Keratinocyte (primary cell): ENCODE data around the gene TACR1. TPM values are rescaled to one million over a fixed set of nuclear protein-coding genes. Genes with fewer than 3 reads are reported as not detected.

Experiments used
- DNase-seq: peaks from one replicate; pipeline ENCODE4 v3.0.0-alpha.2; 2011; ENCODE audit warnings: low read depth, missing footprints, low spot score
- FAIRE-seq: peaks from 2 replicates; lab custom pipeline; 2011; peaks lifted over from hg19 to GRCh38; lab: Jason Lieb, UNC
- H2AFZ ChIP-seq: 2 replicates; pipeline ENCODE4 v1.6.0; 2012; ENCODE audit warnings: low read length, control low read depth, inconsistent platforms; ENCODE audit not compliant: control insufficient read depth
- H3K27ac ChIP-seq: 2 replicates; pipeline ENCODE4 v1.5.1; 2011; ENCODE audit warnings: low read length; ENCODE audit not compliant: control insufficient read depth, insufficient read depth
- H3K27me3 ChIP-seq: 3 replicates; pipeline ENCODE4 v1.6.0; 2011; ENCODE audit warnings: low read length; ENCODE audit not compliant: control insufficient read depth, insufficient read depth; ENCODE audit errors: extremely low read depth
- H3K36me3 ChIP-seq, 2 experiments: 2 replicates in 1 of 2; 3 replicates in 1 of 2; pipeline ENCODE4 v1.5.1; 2011; ENCODE audit warnings: low read length in 2 of 2, mild to moderate bottlenecking in 1 of 2; ENCODE audit not compliant: control insufficient read depth in 2 of 2, insufficient read depth in 2 of 2; ENCODE audit errors: extremely low read depth in 1 of 2
- H3K4me1 ChIP-seq: 3 replicates; pipeline ENCODE4 v1.5.1; 2011; ENCODE audit warnings: low read length; ENCODE audit not compliant: control insufficient read depth, insufficient read depth; ENCODE audit errors: extremely low read depth
- H3K4me2 ChIP-seq: 3 replicates; pipeline ENCODE4 v1.6.0; 2011; ENCODE audit warnings: low read depth, low read length; ENCODE audit not compliant: control insufficient read depth, insufficient read depth; ENCODE audit errors: extremely low read depth
- H3K4me3 ChIP-seq, 3 experiments: fragments of 200-600 bp in 1 of 3; sonication (generic) in 1 of 3; 2 replicates in 2 of 3; 3 replicates in 1 of 3; pipeline ENCODE4 v1.5.1; 2011 to 2016; ENCODE audit warnings: low read length in 3 of 3, mild to moderate bottlenecking in 3 of 3, control low read depth in 2 of 3, inconsistent platforms in 1 of 3, low read depth in 1 of 3, mixed read lengths in 1 of 3, mixed run types in 1 of 3, moderate library complexity in 1 of 3; ENCODE audit not compliant: control insufficient read depth in 2 of 3, insufficient read depth in 2 of 3; ENCODE audit errors: extremely low read depth in 1 of 3
- H3K79me2 ChIP-seq: 2 replicates; pipeline ENCODE4 v1.6.0; 2012; ENCODE audit warnings: low read length; ENCODE audit not compliant: control insufficient read depth, insufficient read depth
- H3K9ac ChIP-seq: 3 replicates; pipeline ENCODE4 v1.6.0; 2011; ENCODE audit warnings: low read length; ENCODE audit not compliant: control insufficient read depth, insufficient read depth; ENCODE audit errors: extremely low read depth
- H3K9me1 ChIP-seq: 3 replicates; pipeline ENCODE4 v1.6.0; 2011; ENCODE audit warnings: low read length; ENCODE audit not compliant: control insufficient read depth, insufficient read depth; ENCODE audit errors: extremely low read depth
- H3K9me3 ChIP-seq: 2 replicates; pipeline ENCODE4 v1.5.1; 2012; ENCODE audit warnings: low read depth, low read length; ENCODE audit not compliant: control insufficient read depth
- H4K20me1 ChIP-seq: 3 replicates; pipeline ENCODE4 v1.6.0; 2011; ENCODE audit warnings: low read length; ENCODE audit not compliant: control insufficient read depth, insufficient read depth; ENCODE audit errors: extremely low read depth
- EZH2 ChIP-seq: IDR thresholded peaks from one replicate; pipeline ENCODE4 v1.6.1; 2012; ENCODE audit warnings: inconsistent platforms, mild to moderate bottlenecking, low read length, moderate library complexity
- dilution Hi-C: fragments of 300-500 bp; cut with MboI; formaldehyde crosslinking; loops from one replicate; pipeline ENCODE4 v1.7.0; 2020; ENCODE audit warnings: low sequenced_read_pairs; ENCODE audit not compliant: extremely low pct_ligation_motif_present
- polyA plus RNA-seq, 5 experiments: library from polyadenylated mRNA; depleted of rRNA in 3 of 5; stranded (reverse) in 3 of 5; stranded (forward) in 1 of 5; unstranded in 1 of 5; fragments of >200 nt; gene quantifications; 1 replicate in 1 of 5; 2 replicates in 3 of 5; 3 replicates in 1 of 5; pipeline versions ENCODE4 v1.2.1 to v1.2.3, GENCODE V29; 2011 to 2012; ENCODE audit warnings: missing spikeins in 2 of 5, low read depth in 1 of 5, low replicate concordance in 1 of 5
- TF ChIP-seq, protein P1 (sequence below), 3 experiments: IDR thresholded peaks in 1 of 3; conservative IDR thresholded peaks in 1 of 3; optimal IDR thresholded peaks in 1 of 3; 2 replicates in 2 of 3; 3 replicates in 1 of 3; pipeline versions ENCODE3 to v1.5.1; 2011; ENCODE audit warnings: low read length in 3 of 3, mild to moderate bottlenecking in 3 of 3, moderate library complexity in 2 of 3, control low read depth in 1 of 3, inconsistent platforms in 1 of 3; ENCODE audit not compliant: insufficient read depth in 2 of 3; ENCODE audit errors: extremely low read depth in 1 of 3

Gene TACR1
- polyA plus RNA-seq, 1 donor (not counting 4 experiments of a cell fraction or from before 2014, with no cell fraction given) = not detected

DNA sequence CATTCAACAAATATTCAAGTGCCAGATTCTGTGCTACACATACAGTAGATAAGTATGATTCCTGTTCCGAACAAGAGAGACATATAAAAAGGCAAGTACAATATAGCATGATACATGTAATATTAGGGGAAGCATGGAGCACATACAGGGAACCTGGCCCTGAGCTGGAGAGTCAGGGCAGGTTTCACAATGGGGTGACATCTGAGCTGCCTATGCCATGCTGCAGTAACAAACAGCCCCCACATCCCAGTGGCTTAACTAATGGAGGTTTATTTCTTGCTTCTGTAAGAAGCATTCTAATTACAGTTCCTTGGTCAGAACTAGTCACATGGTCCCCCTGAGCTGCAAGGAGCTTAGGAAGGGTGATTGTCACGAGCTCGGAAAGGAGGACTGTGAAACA, 27.3 kb upstream of the TACR1 start:
- no peaks in the 10 kb centered on the region for H3K27me3 ChIP-seq
- FAIRE-seq = no peak
- dilution Hi-C loops = loop anchor here (25.0 kb wide), 1 partner anchor 186 kb away; no protein-coding TSS in a partner anchor

DNA sequence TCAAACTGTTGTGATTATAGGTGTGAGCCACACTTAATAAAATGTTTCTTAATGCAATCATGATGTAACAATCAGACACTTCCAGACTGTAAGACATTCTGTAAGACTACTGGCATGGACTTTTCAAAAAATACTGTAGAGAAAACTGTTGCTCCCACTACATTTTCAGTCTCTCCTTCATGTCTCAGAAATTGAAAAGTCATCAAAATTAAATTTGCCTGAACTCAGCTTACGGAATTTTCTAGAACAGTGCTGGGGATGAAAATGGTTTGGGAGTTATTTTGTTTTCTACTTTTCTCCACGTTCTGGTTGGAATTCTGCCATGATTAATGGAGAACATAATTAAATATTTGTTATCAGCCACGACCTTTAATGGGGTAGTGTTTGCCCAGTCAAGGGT, 26.8 kb upstream of the TACR1 start:
- dilution Hi-C loops = loop anchor here (25.0 kb wide), 1 partner anchor 186 kb away; no protein-coding TSS in a partner anchor
- Histone ChIP-seq H3K79me2 (no peaks in the 10 kb centered on the region), H3K4me3 (no peak overlapping the region), H3K9me1 (no peaks in the 10 kb centered on the region), H3K36me3 (no peaks in the 10 kb centered on the region), H4K20me1 (no peaks in the 10 kb centered on the region), H3K9me3 (no peaks in the 10 kb centered on the region), H3K4me2 (no peak overlapping the region), H2AFZ (no peak overlapping the region), H3K4me1 (no peaks in the 10 kb centered on the region), H3K27me3 (no peaks in the 10 kb centered on the region), H3K27ac (no peak overlapping the region), H3K9ac (no peak overlapping the region)
- FAIRE-seq = no peak
- DNase-seq = no peak
- TF ChIP-seq EZH2 = no peak
- TF ChIP-seq, protein P1, sequence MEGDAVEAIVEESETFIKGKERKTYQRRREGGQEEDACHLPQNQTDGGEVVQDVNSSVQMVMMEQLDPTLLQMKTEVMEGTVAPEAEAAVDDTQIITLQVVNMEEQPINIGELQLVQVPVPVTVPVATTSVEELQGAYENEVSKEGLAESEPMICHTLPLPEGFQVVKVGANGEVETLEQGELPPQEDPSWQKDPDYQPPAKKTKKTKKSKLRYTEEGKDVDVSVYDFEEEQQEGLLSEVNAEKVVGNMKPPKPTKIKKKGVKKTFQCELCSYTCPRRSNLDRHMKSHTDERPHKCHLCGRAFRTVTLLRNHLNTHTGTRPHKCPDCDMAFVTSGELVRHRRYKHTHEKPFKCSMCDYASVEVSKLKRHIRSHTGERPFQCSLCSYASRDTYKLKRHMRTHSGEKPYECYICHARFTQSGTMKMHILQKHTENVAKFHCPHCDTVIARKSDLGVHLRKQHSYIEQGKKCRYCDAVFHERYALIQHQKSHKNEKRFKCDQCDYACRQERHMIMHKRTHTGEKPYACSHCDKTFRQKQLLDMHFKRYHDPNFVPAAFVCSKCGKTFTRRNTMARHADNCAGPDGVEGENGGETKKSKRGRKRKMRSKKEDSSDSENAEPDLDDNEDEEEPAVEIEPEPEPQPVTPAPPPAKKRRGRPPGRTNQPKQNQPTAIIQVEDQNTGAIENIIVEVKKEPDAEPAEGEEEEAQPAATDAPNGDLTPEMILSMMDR (optimal IDR thresholded peaks at IDR 0.05 in 1 of 3, IDR thresholded peaks at IDR 0.05 in 1 of 3, conservative IDR thresholded peaks at IDR 0.05 in 1 of 3; ENCODE audit: extremely low read depth in 1 of 3, insufficient read depth in 2 of 3, low read length in 3 of 3) = no peak

More for the DNA sequence above, 27.3 kb upstream of the TACR1 start:
- H4K20me1 ChIP-seq = no peaks in the 10 kb centered on the region
- H3K9me3 ChIP-seq = no peaks in the 10 kb centered on the region
- no peak overlapping the region for H3K9ac ChIP-seq
- H2AFZ ChIP-seq = no peak overlapping the region
- H3K36me3 ChIP-seq = no peaks in the 10 kb centered on the region
- DNase-seq = no peak
- H3K4me2 ChIP-seq = no peak overlapping the region
- no peak overlapping the region for H3K27ac ChIP-seq
- no peaks in the 10 kb centered on the region for H3K79me2 ChIP-seq
- H3K4me1 ChIP-seq = no peaks in the 10 kb centered on the region
- no peaks in the 10 kb centered on the region for H3K9me1 ChIP-seq
- TF ChIP-seq, protein P1 (optimal IDR thresholded peaks at IDR 0.05 in 1 of 3, IDR thresholded peaks at IDR 0.05 in 1 of 3, conservative IDR thresholded peaks at IDR 0.05 in 1 of 3; ENCODE audit: extremely low read depth in 1 of 3, insufficient read depth in 2 of 3, low read length in 3 of 3) = no peak
- TF ChIP-seq EZH2 = no peak
- H3K4me3 ChIP-seq = no peak overlapping the region
